ENCODE measurements around the gene MOGAT1.
"Not testable (repeated sequence)": the region's sequence is repeated elsewhere in the genome, so short reads cannot be mapped to it uniquely, and the experiment has no call there.

MOGAT1 gene

DNA sequence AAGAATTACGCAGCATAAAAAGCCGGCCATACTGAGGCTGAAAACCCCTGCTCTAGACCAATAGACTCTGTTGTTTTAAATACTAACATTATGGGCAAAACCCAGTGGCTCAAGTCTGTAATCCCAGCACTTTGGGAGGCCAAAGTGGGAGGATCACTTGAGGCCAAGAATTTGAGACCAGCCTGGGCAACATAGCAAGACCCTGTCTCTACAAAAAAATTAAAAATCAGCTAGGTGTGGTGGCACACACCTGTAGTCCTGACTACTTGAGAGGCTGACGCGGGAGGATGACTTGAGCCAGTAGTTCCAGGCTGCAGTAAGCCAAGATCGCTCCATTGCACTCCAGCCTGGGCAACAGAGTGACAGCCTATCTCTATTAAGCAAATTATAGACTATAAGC is 84.1 kb downstream of the MOGAT1 start:
- not testable (repeated sequence) for H3K4me3 Mint-ChIP-seq, H3K9me3 Mint-ChIP-seq

DNA sequence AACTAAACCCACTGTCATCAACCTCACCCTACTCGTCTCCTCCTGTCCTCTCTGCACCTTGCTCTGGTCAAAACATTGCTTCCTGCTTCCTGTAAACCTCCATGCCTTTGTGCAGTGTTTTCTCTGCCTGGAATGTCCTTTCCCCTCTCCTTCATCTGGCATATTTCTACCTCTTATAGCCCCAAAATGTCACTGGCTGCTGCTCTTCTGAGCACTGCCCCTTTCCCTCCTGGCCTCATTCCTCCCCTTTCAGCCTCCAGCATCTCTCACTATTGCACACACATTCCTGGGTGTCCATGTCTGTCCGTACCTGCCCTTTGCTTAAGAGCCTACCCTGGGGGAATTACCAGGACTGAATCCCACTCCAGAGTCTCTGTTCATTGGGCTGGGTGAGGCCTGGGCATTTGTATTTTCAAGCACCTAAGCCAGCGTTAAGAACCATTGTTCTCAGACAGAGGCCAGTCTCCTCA is 84.9 kb downstream of the MOGAT1 start:
- no peak for DNase-seq
- H3K4me1 Mint-ChIP-seq (ENCODE audit: low read depth), result peaks cover 5% of the 10 kb centered on the region
- no peaks in the 10 kb centered on the region for H3K36me3 Mint-ChIP-seq (ENCODE audit: low read depth)
- H3K27ac Mint-ChIP-seq, result no peak overlapping the region
- no peak overlapping the region for H3K4me3 Mint-ChIP-seq
- H3K9me3 Mint-ChIP-seq, result no peaks in the 10 kb centered on the region
- no peaks in the 10 kb centered on the region for H3K27me3 Mint-ChIP-seq

More for the DNA sequence above, 84.1 kb downstream of the MOGAT1 start:
- not testable (repeated sequence) for H3K36me3 Mint-ChIP-seq (ENCODE audit: low read depth); H3K4me1 Mint-ChIP-seq (ENCODE audit: low read depth); H3K27ac Mint-ChIP-seq; DNase-seq; H3K27me3 Mint-ChIP-seq

DNA sequence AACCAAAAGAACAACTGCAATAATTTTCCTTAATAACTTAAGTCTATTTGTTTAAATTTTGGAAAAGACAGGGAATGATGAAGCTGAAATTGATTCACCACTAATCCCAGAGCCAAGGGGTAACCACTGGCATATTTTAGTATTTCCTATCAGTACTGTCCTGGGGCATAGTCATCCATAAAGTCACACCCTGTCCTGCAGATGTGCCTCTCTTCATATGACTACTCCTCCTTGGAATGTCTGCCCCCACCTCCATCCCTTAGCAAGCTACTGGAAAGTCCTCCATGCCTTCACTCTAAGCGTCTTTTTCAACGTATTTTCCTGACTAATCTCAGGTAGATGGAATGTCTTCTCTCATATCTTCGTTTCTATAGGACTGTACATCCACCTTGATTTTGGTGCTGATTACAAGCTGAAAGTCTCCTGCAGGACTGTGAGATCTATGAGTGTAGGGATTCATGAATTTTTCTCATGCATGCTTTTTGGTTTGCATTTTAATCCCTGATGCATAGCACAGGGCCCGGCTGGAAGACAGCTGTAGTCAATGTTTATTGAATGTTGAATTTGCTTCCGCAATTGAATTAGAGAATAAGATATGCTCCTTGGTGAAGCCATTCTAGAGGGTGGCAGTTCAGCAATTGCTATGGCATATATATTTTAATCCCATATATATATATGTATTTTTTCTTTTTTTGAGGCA is 85.6 kb downstream of the MOGAT1 start:
- H3K27me3 Mint-ChIP-seq, result no peaks in the 10 kb centered on the region
- H3K36me3 Mint-ChIP-seq (ENCODE audit: low read depth), result no peaks in the 10 kb centered on the region
- no peaks in the 10 kb centered on the region for H3K9me3 Mint-ChIP-seq
- H3K27ac Mint-ChIP-seq, result no peak overlapping the region
- no peak overlapping the region for H3K4me3 Mint-ChIP-seq
- no peak for DNase-seq
- peaks cover 5% of the 10 kb centered on the region for H3K4me1 Mint-ChIP-seq (ENCODE audit: low read depth)

Measured in activated T-cell treated with anti-CD3 and anti-CD28 coated beads, Interleukin-2, amount 50 U/mL, for 24 hours (primary cell).